ENCODE data around the gene MPI. TPM values are rescaled to one million over a fixed set of nuclear protein-coding genes. Genes with fewer than 3 reads are reported as not detected.

The MPI gene
- polyA plus RNA-seq, 1 of the 3 experiments (the other 2 are of a cell fraction) = 58.2 TPM

DNA sequence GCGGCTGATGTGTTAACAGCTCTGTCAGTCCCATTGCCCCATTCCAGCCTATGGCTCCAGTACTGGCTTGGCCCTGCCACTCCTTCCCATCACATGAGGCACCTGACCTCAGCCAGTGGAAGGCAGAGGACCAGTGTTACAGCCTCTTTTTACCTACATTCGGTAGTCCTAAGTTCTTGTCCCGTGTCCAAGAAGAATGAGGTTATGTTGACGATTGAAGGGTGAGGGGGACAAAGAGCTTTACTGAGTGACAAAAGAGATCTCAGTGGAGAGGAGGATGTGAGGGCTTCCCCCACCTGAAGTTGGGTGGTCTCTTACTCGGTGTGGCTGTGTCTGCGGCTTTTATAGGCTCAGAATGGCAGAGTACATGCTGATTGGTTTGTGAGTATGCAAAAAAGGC, 7.3 kb upstream of the MPI start (continued):
- no peak for TF ChIP-seq CTCF (IDR thresholded peaks at IDR 0.05)
- TF ChIP-seq FOXM1 (IDR thresholded peaks at IDR 0.05; ENCODE audit: low read depth) = no peak
- TF ChIP-seq SMC3 (IDR thresholded peaks at IDR 0.05; ENCODE audit: low read depth, low read length) = no peak

GRCh38 chr15:74884428-74885223, 5.2 kb upstream of the MPI start:
- no peaks in the 10 kb centered on the region for H4K20me1 ChIP-seq (ENCODE audit: insufficient read depth)
- H3K4me3 ChIP-seq (ENCODE audit: low read depth in 2 of 2, low read length in 1 of 2) = no peak overlapping the region
- WGBS (ENCODE audit: low lambda C conversion rate) = 75% methylated on average over 4 of the region's 4 CpGs
- H3K27ac ChIP-seq (ENCODE audit: low read depth in 2 of 2, low read length in 1 of 2) = no peak overlapping the region
- H3K4me1 ChIP-seq (ENCODE audit: control insufficient read depth in 1 of 2, insufficient read depth in 2 of 2, low read depth in 1 of 2, low read length in 1 of 2) = peaks cover 0 to 7% of the 10 kb centered on the region in 2 experiments; a peak in 1 of 4 replicates
- no peaks in the 10 kb centered on the region for H3K9me3 ChIP-seq
- CTCF ChIA-PET = interaction anchor here (1.2 to 2.5 kb wide), 2 partner anchors 17 kb away, joined by 3 to 14 read pairs; no protein-coding TSS in a partner anchor
- POLR2A ChIA-PET = no interaction called here
- no peak for DNase-seq
- TF ChIP-seq NRF1 (IDR thresholded peaks at IDR 0.05; ENCODE audit: low read depth, low read length) = no peak
- no peak for TF ChIP-seq RXRA (IDR thresholded peaks at IDR 0.05; ENCODE audit: borderline replicate concordance, low read depth)
- TF ChIP-seq NFIC (IDR thresholded peaks at IDR 0.05; ENCODE audit: borderline replicate concordance) = no peak
- TF ChIP-seq RFX5 (IDR thresholded peaks at IDR 0.05; ENCODE audit: low read length) = no peak
- no peak for TF ChIP-seq YY1 (IDR thresholded peaks at IDR 0.05; ENCODE audit: low read depth)
- H3K4me2 ChIP-seq = no peak overlapping the region
- H3K9ac ChIP-seq = no peak overlapping the region
- H3K9me2 ChIP-seq = no peaks in the 10 kb centered on the region
- H2AFZ ChIP-seq (ENCODE audit: low read depth) = no peak overlapping the region
- no peaks in the 10 kb centered on the region for H3K79me2 ChIP-seq (ENCODE audit: insufficient read depth)
- no peaks in the 10 kb centered on the region for H3F3A ChIP-seq (replicated peaks; ENCODE audit: insufficient read depth)
- H3K27me3 ChIP-seq (ENCODE audit: insufficient read depth) = no peaks in the 10 kb centered on the region
- no peaks in the 10 kb centered on the region for H3K36me3 ChIP-seq (replicated peaks in 1 of 2; ENCODE audit: control insufficient read depth in 1 of 2, insufficient read depth in 2 of 2, low read length in 1 of 2)

DNA sequence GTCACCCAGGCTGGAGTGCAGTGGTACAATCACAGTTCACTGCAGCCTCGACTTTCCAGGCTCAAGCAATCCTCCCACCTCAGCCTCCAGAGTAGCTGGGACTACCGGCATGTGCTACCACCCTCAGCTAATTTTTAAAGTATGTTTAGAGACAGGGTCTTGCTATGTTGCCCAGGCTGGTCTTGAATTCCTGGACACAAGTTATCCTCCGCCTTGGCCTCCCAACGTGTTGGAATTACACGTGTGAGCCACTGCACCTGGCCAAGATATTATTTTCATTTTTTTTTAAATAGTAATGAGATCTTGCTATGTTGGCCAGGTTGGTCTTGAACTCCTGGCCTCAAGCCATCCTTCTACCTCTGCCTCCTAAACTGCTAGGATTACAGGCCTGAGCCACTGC, 4.4 kb upstream of the MPI start:
- no peak for DNase-seq
- no peaks in the 10 kb centered on the region for H4K20me1 ChIP-seq (ENCODE audit: insufficient read depth)
- no peaks in the 10 kb centered on the region for H3F3A ChIP-seq (replicated peaks; ENCODE audit: insufficient read depth)
- no peaks in the 10 kb centered on the region for H3K9me3 ChIP-seq
- no peaks in the 10 kb centered on the region; the same call in 1 of the 2 replicates for H3K79me2 ChIP-seq (ENCODE audit: insufficient read depth)
- CTCF ChIA-PET = interaction anchor here (1.2 kb wide), 1 partner anchor 16 kb away, joined by 3 read pairs; no protein-coding TSS in a partner anchor
- no peak overlapping the region for H3K4me2 ChIP-seq
- H3K36me3 ChIP-seq (replicated peaks in 1 of 2; ENCODE audit: control insufficient read depth in 1 of 2, insufficient read depth in 2 of 2, low read length in 1 of 2) = no peaks in the 10 kb centered on the region
- no peaks in the 10 kb centered on the region for H3K9me2 ChIP-seq
- no peak overlapping the region for H2AFZ ChIP-seq (ENCODE audit: low read depth)
- no peak overlapping the region for H3K27ac ChIP-seq (ENCODE audit: low read depth in 2 of 2, low read length in 1 of 2)
- no peaks in the 10 kb centered on the region for H3K27me3 ChIP-seq (ENCODE audit: insufficient read depth)
- 63% methylated on average over 5 of the region's 5 CpGs for WGBS (ENCODE audit: low lambda C conversion rate)
- POLR2A ChIA-PET = no interaction called here
- no peak overlapping the region for H3K9ac ChIP-seq
- H3K4me3 ChIP-seq (ENCODE audit: low read depth in 2 of 2, low read length in 1 of 2) = no peak overlapping the region
- H3K4me1 ChIP-seq (ENCODE audit: control insufficient read depth in 1 of 2, insufficient read depth in 2 of 2, low read depth in 1 of 2, low read length in 1 of 2) = peaks cover 0 to 8% of the 10 kb centered on the region in 2 experiments; a peak in 1 of 4 replicates
- TF ChIP-seq TEAD4 (IDR thresholded peaks at IDR 0.05; ENCODE audit: borderline replicate concordance, insufficient read depth) (no peak), GABPA (IDR thresholded peaks at IDR 0.05; ENCODE audit: low read depth) (no peak), RCOR1 (IDR thresholded peaks at IDR 0.05; ENCODE audit: low read length) (no peak), FOXM1 (IDR thresholded peaks at IDR 0.05; ENCODE audit: low read depth) (no peak), CTCF (IDR thresholded peaks at IDR 0.05) (no peak), TCF12 (IDR thresholded peaks at IDR 0.05) (no peak), IRF3 (IDR thresholded peaks at IDR 0.05; ENCODE audit: low read depth, low read length) (no peak), EP300 (IDR thresholded peaks at IDR 0.05; ENCODE audit: borderline replicate concordance in 1 of 2, low read depth in 1 of 2, low read length in 1 of 2) (no peak)
- TF ChIP-seq, protein P1, sequence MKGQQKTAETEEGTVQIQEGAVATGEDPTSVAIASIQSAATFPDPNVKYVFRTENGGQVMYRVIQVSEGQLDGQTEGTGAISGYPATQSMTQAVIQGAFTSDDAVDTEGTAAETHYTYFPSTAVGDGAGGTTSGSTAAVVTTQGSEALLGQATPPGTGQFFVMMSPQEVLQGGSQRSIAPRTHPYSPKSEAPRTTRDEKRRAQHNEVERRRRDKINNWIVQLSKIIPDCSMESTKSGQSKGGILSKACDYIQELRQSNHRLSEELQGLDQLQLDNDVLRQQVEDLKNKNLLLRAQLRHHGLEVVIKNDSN (IDR thresholded peaks at IDR 0.05; ENCODE audit: borderline replicate concordance, low read depth) = no peak

Measured in SK-N-SH (cell line).